GM21737 (cell line): Measurements from ENCODE around the gene NPHP4.

Experiments
- ATAC-seq: cut with Tn5 transposase; IDR thresholded peaks from one replicate; pipeline ENCODE4 v1.9.1; 2021; ENCODE audit warnings: mild to moderate bottlenecking, moderate library complexity; ENCODE audit not compliant: unreplicated experiment

The NPHP4 gene

DNA sequence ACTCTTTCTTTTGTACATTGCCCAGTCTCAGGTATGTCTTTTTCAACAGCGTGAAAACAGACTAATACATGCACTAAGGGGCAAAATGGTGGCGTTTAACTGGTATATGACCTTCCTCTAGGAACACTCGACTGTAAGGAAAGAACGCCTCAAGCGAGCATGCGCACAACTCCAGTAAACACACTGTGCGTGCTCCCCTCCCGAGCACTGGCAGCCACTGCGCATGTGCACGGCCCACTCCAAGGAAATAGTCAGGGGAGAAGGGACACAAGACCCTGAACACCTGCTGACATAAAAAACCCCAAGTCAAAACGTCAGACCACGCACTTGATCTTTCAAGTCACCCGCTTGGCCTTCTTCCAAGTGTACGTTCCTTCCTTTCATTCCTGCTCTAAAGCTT is 173.5 kb downstream of the NPHP4 start:
- ATAC-seq = no peak

GRCh38 chr1:5815716-5816115 is 176.5 kb downstream of the NPHP4 start:
- no peak for ATAC-seq

DNA sequence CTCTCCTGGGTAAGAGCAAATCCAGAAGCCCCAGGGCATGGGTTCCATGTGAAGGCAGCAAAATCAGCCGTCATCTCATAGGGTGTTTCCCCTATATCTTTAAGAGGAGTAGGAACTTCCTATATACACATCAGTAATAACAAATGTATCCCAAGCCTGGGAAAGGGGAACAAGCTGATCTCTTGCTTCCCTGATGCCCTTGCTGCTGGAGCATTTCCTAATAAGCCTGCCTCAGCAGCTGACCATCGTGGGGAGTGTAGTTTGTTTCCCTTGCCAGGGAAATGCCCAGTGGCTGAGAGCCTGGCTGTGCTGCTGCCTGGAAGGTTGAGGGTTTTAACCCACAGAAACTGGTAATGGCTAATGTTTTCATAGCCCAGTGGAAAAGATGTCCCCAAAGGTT is 177.0 kb downstream of the NPHP4 start:
- ATAC-seq = no peak

DNA sequence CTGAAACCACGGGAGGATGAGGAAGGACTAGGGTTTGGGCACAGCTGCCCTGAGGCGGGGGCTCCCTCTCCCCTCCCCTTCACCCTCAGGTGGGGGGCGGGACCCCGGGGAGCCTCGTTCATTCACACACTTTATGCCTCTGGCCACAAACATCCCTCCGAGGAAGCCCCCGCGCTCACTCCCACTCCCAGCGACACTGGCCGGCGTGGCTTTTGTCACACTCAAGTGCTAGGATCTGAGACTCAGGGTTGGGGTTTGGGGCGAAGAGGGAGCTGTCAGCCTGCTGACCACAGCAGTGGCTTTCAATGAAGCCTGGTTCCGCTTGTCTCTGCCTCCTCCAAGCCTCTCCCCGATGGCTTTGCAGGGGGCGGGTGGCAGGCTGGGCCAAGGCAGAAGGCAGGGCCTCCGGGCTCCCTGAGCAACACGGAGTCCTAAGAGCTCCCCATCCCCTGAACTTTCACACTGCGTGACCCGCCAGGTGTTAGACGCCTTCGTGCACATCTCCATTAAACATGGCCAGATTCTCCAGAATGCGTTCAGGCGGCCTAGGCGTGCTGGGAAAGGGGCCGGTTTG is 178.1 kb downstream of the NPHP4 start:
- ATAC-seq = no peak

GRCh38 chr1:5813480-5813879 is 178.7 kb downstream of the NPHP4 start:
- ATAC-seq = no peak
